ENCODE results near the gene HES2. TPM values are rescaled to one million over a fixed set of nuclear protein-coding genes. Genes with fewer than 3 reads are reported as not detected.

The HES2 gene
- total RNA-seq, 1 experiment from 2014 or later = 1.2 TPM

DNA sequence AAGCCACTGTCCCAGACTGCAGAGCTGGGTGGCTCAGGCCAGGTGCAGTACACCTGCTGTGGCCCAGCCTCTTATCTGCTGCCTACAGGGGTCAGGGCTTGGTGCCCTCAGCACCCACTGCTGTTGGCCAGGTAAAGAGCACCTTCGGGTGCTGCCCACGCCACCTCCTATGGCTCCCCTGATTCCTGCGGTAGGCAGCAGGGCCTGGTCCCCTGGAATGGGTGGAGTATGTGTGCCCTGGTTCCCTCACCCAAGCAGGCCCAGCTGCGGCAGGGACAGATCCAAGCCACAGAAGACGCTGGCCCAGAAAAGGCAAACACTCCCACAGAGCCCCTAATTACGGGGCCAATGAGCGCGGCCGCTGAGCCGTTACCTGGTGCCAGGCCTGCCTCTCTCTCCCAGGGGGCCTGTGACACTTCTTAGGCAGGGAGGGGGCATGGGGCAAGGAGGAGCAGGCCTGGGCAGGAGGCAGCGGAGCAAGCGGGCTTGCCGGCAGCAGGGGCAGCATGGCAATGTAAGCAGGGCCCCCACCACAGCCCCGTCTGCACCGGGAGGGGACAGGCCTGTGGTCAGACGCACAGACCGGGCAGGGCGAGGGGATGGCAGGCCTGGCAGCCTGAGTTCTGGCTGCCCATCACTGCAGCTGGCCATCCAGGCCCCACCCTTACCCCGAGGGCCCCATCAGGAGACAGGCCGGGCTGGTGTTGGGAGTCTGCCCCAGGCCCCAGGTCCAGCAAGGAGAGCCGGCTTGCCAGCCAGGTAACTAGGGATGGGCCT, 23.8 kb upstream of the HES2 start:
- Histone ChIP-seq H2AK5ac (ENCODE audit: insufficient read length, low read length) (no peak overlapping the region), H3K4ac (ENCODE audit: low read depth, low read length) (no peak overlapping the region), H2BK20ac (ENCODE audit: low read depth, low read length, poor library complexity, severe bottlenecking) (no peak overlapping the region), H4K5ac (ENCODE audit: insufficient read length, low read depth, low read length) (no peak overlapping the region), H3K27ac (ENCODE audit: insufficient read length, low read depth, low read length) (no peak overlapping the region), H3K56ac (ENCODE audit: insufficient read length, low read depth, low read length) (no peak overlapping the region), H2BK15ac (ENCODE audit: low read depth, low read length) (no peak overlapping the region), H2BK12ac (ENCODE audit: insufficient read length, low read depth, low read length) (no peak overlapping the region), H3K14ac (ENCODE audit: insufficient read depth, low read length) (no peak overlapping the region), H3K4me1 (ENCODE audit: insufficient read depth, low read length) (no peaks in the 10 kb centered on the region; the same call in 1 of the 2 replicates), H3K79me2 (ENCODE audit: insufficient read depth, low read length) (no peaks in the 10 kb centered on the region), H2AFZ (ENCODE audit: low read length) (no peak overlapping the region), H2BK120ac (ENCODE audit: low read depth, low read length, poor library complexity, severe bottlenecking) (no peak overlapping the region), H3K79me1 (ENCODE audit: insufficient read depth, low read depth, low read length, poor library complexity, severe bottlenecking) (no peaks in the 10 kb centered on the region), H3K9me3 (ENCODE audit: control insufficient read depth, low read depth, low read length) (no peaks in the 10 kb centered on the region), H4K20me1 (ENCODE audit: control insufficient read depth, insufficient read depth, insufficient read length) (no peaks in the 10 kb centered on the region), H3K4me2 (ENCODE audit: insufficient read depth, insufficient read length, low read length) (no peak overlapping the region), H4K91ac (ENCODE audit: insufficient read length, low read depth, low read length) (no peak overlapping the region), H3T11ph (ENCODE audit: low read length) (no peak overlapping the region), H3K9ac (ENCODE audit: extremely low read depth, insufficient read length, low read length) (no peak overlapping the region), H3K23me2 (ENCODE audit: insufficient read length, low read depth, low read length, poor library complexity, severe bottlenecking) (peaks cover 8% of the 10 kb centered on the region), H3K23ac (ENCODE audit: insufficient read length, low read depth, low read length) (no peak overlapping the region), H3K18ac (ENCODE audit: insufficient read length, low read depth, low read length) (no peak overlapping the region), H3K27me3 (ENCODE audit: insufficient read depth, low read length) (peaks cover 4% of the 10 kb centered on the region; the same call in 1 of the 2 replicates), H4K8ac (replicated peaks; ENCODE audit: insufficient read length, low read depth, low read length) (no peak overlapping the region), H2BK5ac (ENCODE audit: insufficient read length, low read length) (no peak overlapping the region)
- no CpG with 5 or more reads among the region's 21 CpGs for WGBS (ENCODE audit: extremely low coverage, insufficient read length, low lambda C conversion rate)
- no peaks in the 10 kb centered on the region; a peak in 1 of 7 replicates for H3K36me3 Mint-ChIP-seq (ENCODE audit: insufficient read depth in 1 of 3, low read depth in 3 of 3)
- no peak overlapping the region for H3K4me3 Mint-ChIP-seq
- no peaks in the 10 kb centered on the region; a peak in 1 of 5 replicates for H3K9me3 Mint-ChIP-seq
- TF ChIP-seq, protein P1, sequence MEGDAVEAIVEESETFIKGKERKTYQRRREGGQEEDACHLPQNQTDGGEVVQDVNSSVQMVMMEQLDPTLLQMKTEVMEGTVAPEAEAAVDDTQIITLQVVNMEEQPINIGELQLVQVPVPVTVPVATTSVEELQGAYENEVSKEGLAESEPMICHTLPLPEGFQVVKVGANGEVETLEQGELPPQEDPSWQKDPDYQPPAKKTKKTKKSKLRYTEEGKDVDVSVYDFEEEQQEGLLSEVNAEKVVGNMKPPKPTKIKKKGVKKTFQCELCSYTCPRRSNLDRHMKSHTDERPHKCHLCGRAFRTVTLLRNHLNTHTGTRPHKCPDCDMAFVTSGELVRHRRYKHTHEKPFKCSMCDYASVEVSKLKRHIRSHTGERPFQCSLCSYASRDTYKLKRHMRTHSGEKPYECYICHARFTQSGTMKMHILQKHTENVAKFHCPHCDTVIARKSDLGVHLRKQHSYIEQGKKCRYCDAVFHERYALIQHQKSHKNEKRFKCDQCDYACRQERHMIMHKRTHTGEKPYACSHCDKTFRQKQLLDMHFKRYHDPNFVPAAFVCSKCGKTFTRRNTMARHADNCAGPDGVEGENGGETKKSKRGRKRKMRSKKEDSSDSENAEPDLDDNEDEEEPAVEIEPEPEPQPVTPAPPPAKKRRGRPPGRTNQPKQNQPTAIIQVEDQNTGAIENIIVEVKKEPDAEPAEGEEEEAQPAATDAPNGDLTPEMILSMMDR (conservative IDR thresholded peaks at IDR 0.05) = no peak
- H3K27me3 Mint-ChIP-seq (ENCODE audit: low read depth) = peaks cover 30% of the 10 kb centered on the region
- H3K27ac Mint-ChIP-seq = no peak overlapping the region
- peaks cover 26 to 35% of the 10 kb centered on the region in 2 experiments for H3K4me1 Mint-ChIP-seq
- no peak for DNase-seq
